Endothelial cell of umbilical vein (primary cell): Measurements from ENCODE around the gene FHOD3. TPM values are rescaled to one million over a fixed set of nuclear protein-coding genes. Genes with fewer than 3 reads are reported as not detected.

Experiments used
- BruUV-seq: library from RNA; stranded (reverse); fragments of 400-500 nt; replicated peaks from 2 replicates; lab custom pipeline; 2021; lab: Mats Ljungman, UMichigan
- CTCF ChIA-PET: fragments of 300-600, 350-600 bp; sonication (Branson Sonifier 250); formaldehyde crosslinking; loops from one replicate; lab custom pipeline; 2021; ENCODE audit warnings: antibody characterized with exemption, inconsistent platforms; lab: Charles Lee
- POLR2A ChIA-PET: fragments of 300-600, 350-600 bp; sonication (Branson Sonifier 250); formaldehyde crosslinking; loops from one replicate; lab custom pipeline; 2021; ENCODE audit warnings: antibody characterized with exemption, inconsistent platforms; lab: Charles Lee
- DNase-seq: peaks from one replicate; pipeline ENCODE4 v3.0.0-alpha.2; 2011; ENCODE audit warnings: low read depth, low spot score
- FAIRE-seq: peaks from 2 replicates; lab custom pipeline; 2011; peaks lifted over from hg19 to GRCh38; lab: Jason Lieb, UNC
- H2AFZ ChIP-seq: 2 replicates; pipeline ENCODE4 v1.6.0; 2012; ENCODE audit warnings: low read depth, low read length, control low read depth, inconsistent platforms
- H3K27ac ChIP-seq: 2 replicates; pipeline ENCODE4 v1.5.1; 2011; ENCODE audit warnings: low read depth, mild to moderate bottlenecking, control low read depth, low read length, moderate library complexity; ENCODE audit not compliant: insufficient read depth
- H3K27me3 ChIP-seq, 2 experiments: 2 replicates each; pipeline versions ENCODE4 v1.6.0 to v1.6.1; 2011; ENCODE audit warnings: low read length in 2 of 2, mixed read lengths in 1 of 2; ENCODE audit not compliant: control insufficient read depth in 2 of 2, insufficient read depth in 2 of 2
- H3K36me3 ChIP-seq, 2 experiments: 2 replicates in 1 of 2; 3 replicates in 1 of 2; pipeline ENCODE4 v1.5.1; 2011; ENCODE audit warnings: low read length in 2 of 2, mild to moderate bottlenecking in 1 of 2, moderate library complexity in 1 of 2; ENCODE audit not compliant: control insufficient read depth in 2 of 2, insufficient read depth in 2 of 2; ENCODE audit errors: extremely low read depth in 1 of 2
- H3K4me1 ChIP-seq: 3 replicates; pipeline ENCODE4 v1.5.1; 2011; ENCODE audit warnings: mild to moderate bottlenecking, low read length; ENCODE audit not compliant: control insufficient read depth, insufficient read depth; ENCODE audit errors: extremely low read depth
- H3K4me2 ChIP-seq: 2 replicates; pipeline ENCODE4 v1.6.1; 2011; ENCODE audit warnings: low read length, control low read depth, mixed read lengths; ENCODE audit not compliant: insufficient read depth
- H3K4me3 ChIP-seq, 3 experiments: fragments of 200-600 bp in 1 of 3; sonication (generic), shearing (Covaris generic) in 1 of 3; replicated peaks in 1 of 3; 2 replicates each; pipeline ENCODE4 v1.5.1; 2011 to 2016; ENCODE audit warnings: control low read depth in 3 of 3, low read length in 3 of 3, mild to moderate bottlenecking in 2 of 3, inconsistent platforms in 1 of 3, low read depth in 1 of 3, moderate library complexity in 1 of 3; ENCODE audit not compliant: insufficient read depth in 1 of 3
- H3K79me2 ChIP-seq: 2 replicates; pipeline ENCODE4 v1.6.0; 2012; ENCODE audit warnings: low read length, inconsistent platforms; ENCODE audit not compliant: control insufficient read depth, insufficient read depth
- H3K9ac ChIP-seq: replicated peaks from 2 replicates; pipeline ENCODE3; 2011; ENCODE audit warnings: low read length, control low read depth; ENCODE audit not compliant: insufficient read depth; ENCODE audit errors: extremely low read depth
- H3K9me1 ChIP-seq: replicated peaks from 3 replicates; pipeline ENCODE4 v1.6.0; 2011; ENCODE audit warnings: mild to moderate bottlenecking, low read length; ENCODE audit not compliant: control insufficient read depth, insufficient read depth; ENCODE audit errors: extremely low read depth
- H3K9me3 ChIP-seq: replicated peaks from 2 replicates; pipeline ENCODE4 v1.5.1; 2012; ENCODE audit warnings: low read length, inconsistent platforms; ENCODE audit not compliant: control insufficient read depth, insufficient read depth
- H4K20me1 ChIP-seq: replicated peaks from 2 replicates; pipeline ENCODE3; 2011; ENCODE audit warnings: mild to moderate bottlenecking, low read length; ENCODE audit not compliant: control insufficient read depth, insufficient read depth; ENCODE audit errors: extremely low read depth
- CTCF ChIP-seq, 2 donors: IDR thresholded peaks; 1 replicate in 1 of 2; 2 replicates in 1 of 2; pipeline ENCODE4 v1.5.1; 2011; ENCODE audit warnings: low read length in 2 of 2, mild to moderate bottlenecking in 2 of 2, moderate library complexity in 2 of 2, control low read depth in 1 of 2, inconsistent platforms in 1 of 2, low read depth in 1 of 2; ENCODE audit not compliant: insufficient read depth in 1 of 2; ENCODE audit errors: extremely low read depth in 1 of 2
- EZH2 ChIP-seq: IDR thresholded peaks from 2 replicates; pipeline ENCODE4 v1.6.1; 2012; ENCODE audit warnings: borderline replicate concordance, low read depth, mild to moderate bottlenecking, moderate library complexity, low read length, inconsistent platforms; ENCODE audit not compliant: severe bottlenecking
- FOS ChIP-seq: IDR thresholded peaks from 2 replicates; pipeline ENCODE4 v1.6.1; 2011; ENCODE audit warnings: mild to moderate bottlenecking, low read length, moderate library complexity, borderline replicate concordance; ENCODE audit not compliant: insufficient read depth
- GATA2 ChIP-seq: IDR thresholded peaks from 2 replicates; pipeline ENCODE4 v1.7.0; 2011; ENCODE audit warnings: low read depth, mild to moderate bottlenecking, moderate library complexity, mixed read lengths, low read length; ENCODE audit not compliant: insufficient read length, insufficient read depth
- JUN ChIP-seq: IDR thresholded peaks from 2 replicates; pipeline ENCODE4 v1.6.1; 2011; ENCODE audit warnings: borderline replicate concordance, low read depth; ENCODE audit not compliant: insufficient read length, insufficient read depth
- MAX ChIP-seq: IDR thresholded peaks from 2 replicates; pipeline ENCODE4 v1.6.1; 2011; ENCODE audit not compliant: insufficient read depth, insufficient read length
- MYC ChIP-seq: IDR thresholded peaks from one replicate; pipeline ENCODE4 v1.6.1; 2011; ENCODE audit warnings: mild to moderate bottlenecking, low read depth, low read length
- POLR2A ChIP-seq: IDR thresholded peaks from 2 replicates; pipeline ENCODE4 v1.6.1; 2012; ENCODE audit warnings: low read depth, mild to moderate bottlenecking, control low read depth, low read length
- POLR2AphosphoS5 ChIP-seq: IDR thresholded peaks from 2 replicates; pipeline ENCODE4 v1.6.1; 2012; ENCODE audit warnings: low read depth, mild to moderate bottlenecking, control low read depth, low read length, moderate library complexity; ENCODE audit not compliant: insufficient read depth
- dilution Hi-C: fragments of 300-500 bp; cut with MboI; formaldehyde crosslinking; loops from one replicate; pipeline ENCODE4 v1.15.0; 2019; ENCODE audit warnings: low sequenced_read_pairs; ENCODE audit not compliant: extremely low pct_ligation_motif_present
- intact Hi-C: fragments of 100-400 bp; cut with micrococcal nuclease; formaldehyde crosslinking; loops from one replicate; pipeline ENCODE4 v1.10.0; 2022
- polyA plus RNA-seq, 4 experiments: library from polyadenylated mRNA; depleted of rRNA in 3 of 4; stranded (reverse) in 3 of 4; unstranded in 1 of 4; fragments of >200 nt; gene quantifications; 2 replicates each; pipeline versions ENCODE4 v1.2.1 to v1.2.3, GENCODE V29; 2011 to 2012; ENCODE audit warnings: missing spikeins in 1 of 4
- total RNA-seq: library from RNA; stranded (reverse); gene quantifications from 2 replicates; pipeline ENCODE4 v1.2.3, GENCODE V29; 2021

The FHOD3 gene
- total and polyA plus RNA-seq, 2 donors (not counting 3 experiments of a cell fraction or from before 2014, with no cell fraction given) = 0.06 to 1.5 TPM

GRCh38 chr18:36724169-36724568, 426.7 kb downstream of the FHOD3 start:
- intact Hi-C loops = no loop called here
- ChIA-PET POLR2A (no interaction called here), CTCF (interaction anchor here (1.1 to 1.2 kb wide), 2 partner anchors 12 to 36 kb away, joined by 3 read pairs; no protein-coding TSS in a partner anchor)
- Histone ChIP-seq H3K27ac (no peak overlapping the region), H3K9me1 (no peaks in the 10 kb centered on the region), H4K20me1 (no peaks in the 10 kb centered on the region), H3K4me1 (no peaks in the 10 kb centered on the region), H3K4me2 (no peak overlapping the region), H3K4me3 (no peak overlapping the region), H2AFZ (no peak overlapping the region), H3K79me2 (no peaks in the 10 kb centered on the region), H3K27me3 (no peaks in the 10 kb centered on the region), H3K9ac (no peak overlapping the region), H3K36me3 (no peaks in the 10 kb centered on the region), H3K9me3 (no peaks in the 10 kb centered on the region)
- FAIRE-seq = no peak
- BruUV-seq = no TSS peak
- dilution Hi-C loops = no loop called here
- DNase-seq = no peak
- TF ChIP-seq POLR2AphosphoS5 = no peak
- TF ChIP-seq EZH2 = no peak
- no peak for TF ChIP-seq MYC
- TF ChIP-seq GATA2 = no peak
- TF ChIP-seq FOS = no peak
- TF ChIP-seq POLR2A = no peak
- no peak for TF ChIP-seq JUN
- TF ChIP-seq MAX = no peak
- TF ChIP-seq CTCF (IDR thresholded peaks at IDR 0.05; ENCODE audit: extremely low read depth in 1 of 2, insufficient read depth in 1 of 2, low read depth in 1 of 2, low read length in 2 of 2) = no peak
